LNCAP (cell line): Measurements from ENCODE around the gene KRTAP2-1.
"Not testable (repeated sequence)": the region's sequence is repeated elsewhere in the genome, so short reads cannot be mapped to it uniquely, and the experiment has no call there.

Experiments used
- TF ChIP-seq, protein P1 (sequence below): fragments of 450-650 bp; IDR thresholded peaks from 2 replicates; pipeline ENCODE4 v1.5.1; 2017; ENCODE audit warnings: mild to moderate bottlenecking

The KRTAP2-1 gene, protein sequence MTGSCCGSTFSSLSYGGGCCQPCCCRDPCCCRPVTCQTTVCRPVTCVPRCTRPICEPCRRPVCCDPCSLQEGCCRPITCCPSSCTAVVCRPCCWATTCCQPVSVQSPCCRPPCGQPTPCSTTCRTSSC

DNA sequence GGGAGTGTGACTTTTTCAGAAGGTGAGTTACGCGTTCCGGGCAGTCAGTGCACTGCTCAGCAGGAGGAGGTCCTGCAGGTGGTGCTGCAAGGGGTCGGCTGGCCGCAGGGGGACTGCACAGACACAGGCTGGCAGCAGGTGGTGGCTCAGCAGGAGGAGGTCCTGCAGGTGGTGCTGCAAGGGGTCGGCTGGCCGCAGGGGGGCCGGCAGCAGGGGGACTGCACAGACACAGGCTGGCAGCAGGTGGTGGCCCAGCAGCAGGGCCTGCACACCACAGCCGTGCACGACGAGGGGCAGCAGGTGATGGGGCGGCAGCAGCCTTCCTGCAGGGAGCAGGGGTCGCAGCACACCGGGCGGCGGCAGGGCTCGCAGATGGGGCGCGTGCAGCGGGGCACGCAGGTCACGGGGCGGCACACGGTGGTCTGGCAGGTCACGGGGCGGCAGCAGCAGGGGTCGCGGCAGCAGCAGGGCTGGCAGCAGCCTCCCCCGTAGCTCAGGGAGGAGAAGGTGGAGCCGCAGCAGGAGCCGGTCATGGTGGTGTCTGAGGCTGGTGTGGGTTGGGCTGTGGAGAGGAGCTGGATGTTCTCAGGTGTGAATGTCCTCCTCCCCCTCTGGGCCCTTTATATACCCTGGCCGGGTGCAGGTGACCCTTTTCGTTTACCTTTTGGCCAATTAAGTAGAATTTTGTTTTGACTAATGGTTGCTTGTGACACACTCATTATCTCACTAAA lies at the start of gene KRTAP2-1:
KRTAP2-1 (minus strand) TSS at position 582 of the 731 bp plus-strand sequence; CDS start at position 533, 49 bp downstream.
- TF ChIP-seq, protein P1, sequence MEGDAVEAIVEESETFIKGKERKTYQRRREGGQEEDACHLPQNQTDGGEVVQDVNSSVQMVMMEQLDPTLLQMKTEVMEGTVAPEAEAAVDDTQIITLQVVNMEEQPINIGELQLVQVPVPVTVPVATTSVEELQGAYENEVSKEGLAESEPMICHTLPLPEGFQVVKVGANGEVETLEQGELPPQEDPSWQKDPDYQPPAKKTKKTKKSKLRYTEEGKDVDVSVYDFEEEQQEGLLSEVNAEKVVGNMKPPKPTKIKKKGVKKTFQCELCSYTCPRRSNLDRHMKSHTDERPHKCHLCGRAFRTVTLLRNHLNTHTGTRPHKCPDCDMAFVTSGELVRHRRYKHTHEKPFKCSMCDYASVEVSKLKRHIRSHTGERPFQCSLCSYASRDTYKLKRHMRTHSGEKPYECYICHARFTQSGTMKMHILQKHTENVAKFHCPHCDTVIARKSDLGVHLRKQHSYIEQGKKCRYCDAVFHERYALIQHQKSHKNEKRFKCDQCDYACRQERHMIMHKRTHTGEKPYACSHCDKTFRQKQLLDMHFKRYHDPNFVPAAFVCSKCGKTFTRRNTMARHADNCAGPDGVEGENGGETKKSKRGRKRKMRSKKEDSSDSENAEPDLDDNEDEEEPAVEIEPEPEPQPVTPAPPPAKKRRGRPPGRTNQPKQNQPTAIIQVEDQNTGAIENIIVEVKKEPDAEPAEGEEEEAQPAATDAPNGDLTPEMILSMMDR, result not testable (repeated sequence)

GRCh38 chr17:41096055-41096454 lies 48.9 kb upstream of the KRTAP2-1 start:
- TF ChIP-seq, protein P1, result no peak

- TF ChIP-seq, protein P1, result not testable (repeated sequence)
Measured at GRCh38 chr17:41084100-41084856, 37.2 kb upstream of the KRTAP2-1 start, which contains the start of gene KRTAP4-7. Gene KRTAP4-7, plus strand, starts transcription at chr17:41084150. Its CDS starts 57 bp downstream, at chr17:41084207.

DNA sequence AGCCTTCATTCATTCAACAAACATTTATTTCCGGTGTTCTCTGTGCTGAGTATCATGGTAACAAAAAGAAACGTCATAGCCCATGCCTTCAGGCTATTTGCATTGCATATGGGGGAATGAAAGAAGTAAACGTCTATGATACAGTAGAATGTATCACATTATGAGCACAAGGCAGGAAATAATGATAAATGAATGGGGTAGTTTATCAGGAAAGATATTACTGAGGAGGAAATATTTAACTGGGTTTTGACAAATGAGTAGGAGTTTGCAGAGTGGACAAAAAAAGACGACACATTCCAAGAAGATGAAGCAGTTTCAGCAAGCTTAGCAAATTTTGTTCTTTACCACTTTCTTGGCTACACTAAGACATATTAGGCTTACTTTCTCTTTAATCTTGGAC lies 35.5 kb upstream of the KRTAP2-1 start:
- TF ChIP-seq, protein P1, result no peak

- TF ChIP-seq, protein P1, result no peak
Measured at GRCh38 chr17:41076788-41077187, 29.7 kb upstream of the KRTAP2-1 start.

DNA sequence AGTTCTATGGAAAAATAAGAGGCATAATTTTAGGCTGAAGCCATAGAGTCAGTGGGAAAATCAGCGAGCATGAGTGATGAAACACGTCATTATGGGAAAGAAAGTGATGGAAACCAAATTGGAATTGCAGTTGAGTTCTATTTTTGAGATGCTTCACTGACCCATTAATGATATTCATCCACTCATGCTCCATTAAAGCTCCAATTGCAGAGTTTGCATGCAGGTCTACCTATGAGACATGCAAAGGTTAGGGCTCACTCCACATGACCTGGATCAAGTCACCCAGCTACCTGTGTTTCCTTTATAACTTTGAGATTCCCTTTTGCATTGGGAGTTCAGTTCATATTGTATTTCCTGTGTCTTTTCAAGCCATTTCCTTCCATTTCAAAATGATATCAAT lies 26.6 kb upstream of the KRTAP2-1 start:
- TF ChIP-seq, protein P1, result no peak

- TF ChIP-seq, protein P1, result no peak
Measured at GRCh38 chr17:41071606-41072360, 24.7 kb upstream of the KRTAP2-1 start.
